ENCODE measurements around the gene KANK2.
"Not testable (repeated sequence)": the region's sequence is repeated elsewhere in the genome, so short reads cannot be mapped to it uniquely, and the experiment has no call there.

Gene KANK2

DNA sequence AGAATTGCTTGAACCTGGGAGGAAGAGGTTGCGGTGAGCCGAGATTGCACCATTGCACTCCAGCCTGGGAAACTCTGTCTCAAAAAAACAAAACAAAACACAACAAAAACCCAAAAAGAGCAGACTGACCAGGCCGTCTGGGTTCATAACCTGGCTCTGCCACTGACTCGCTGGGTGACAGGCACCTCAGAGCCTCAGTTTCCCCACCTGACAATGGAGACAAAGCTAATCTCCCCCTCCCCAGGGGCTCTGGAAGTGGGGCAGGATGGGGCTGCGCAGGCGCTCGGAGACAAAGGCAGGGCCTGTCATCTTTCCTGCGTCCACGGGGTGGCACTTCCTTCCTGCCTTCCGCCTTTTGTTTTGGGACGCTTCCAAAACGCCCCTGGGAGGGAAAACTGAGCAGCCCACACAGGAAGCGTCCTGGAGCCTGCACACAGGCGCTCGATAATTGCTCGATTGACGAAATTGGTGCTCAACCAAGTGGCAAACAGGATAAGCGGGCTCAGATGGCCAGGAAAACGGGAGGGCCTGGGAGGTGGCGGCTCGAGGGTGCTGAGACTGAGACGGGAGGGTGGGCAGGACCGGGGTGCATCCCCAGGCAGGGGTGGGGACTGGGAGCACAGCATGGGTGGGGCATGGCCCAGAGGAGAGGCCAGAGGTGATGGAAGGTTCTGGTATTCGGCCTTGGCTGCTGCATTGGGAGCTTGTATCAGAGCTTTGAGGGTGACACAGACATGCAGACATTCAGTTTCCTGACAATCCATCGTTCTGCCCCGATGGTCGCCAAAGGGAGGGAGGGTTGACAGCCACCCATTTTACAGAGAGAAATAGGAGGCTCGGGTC, 59.6 kb downstream of the KANK2 start:
- peak; percentile 49 for DNase-seq

DNA sequence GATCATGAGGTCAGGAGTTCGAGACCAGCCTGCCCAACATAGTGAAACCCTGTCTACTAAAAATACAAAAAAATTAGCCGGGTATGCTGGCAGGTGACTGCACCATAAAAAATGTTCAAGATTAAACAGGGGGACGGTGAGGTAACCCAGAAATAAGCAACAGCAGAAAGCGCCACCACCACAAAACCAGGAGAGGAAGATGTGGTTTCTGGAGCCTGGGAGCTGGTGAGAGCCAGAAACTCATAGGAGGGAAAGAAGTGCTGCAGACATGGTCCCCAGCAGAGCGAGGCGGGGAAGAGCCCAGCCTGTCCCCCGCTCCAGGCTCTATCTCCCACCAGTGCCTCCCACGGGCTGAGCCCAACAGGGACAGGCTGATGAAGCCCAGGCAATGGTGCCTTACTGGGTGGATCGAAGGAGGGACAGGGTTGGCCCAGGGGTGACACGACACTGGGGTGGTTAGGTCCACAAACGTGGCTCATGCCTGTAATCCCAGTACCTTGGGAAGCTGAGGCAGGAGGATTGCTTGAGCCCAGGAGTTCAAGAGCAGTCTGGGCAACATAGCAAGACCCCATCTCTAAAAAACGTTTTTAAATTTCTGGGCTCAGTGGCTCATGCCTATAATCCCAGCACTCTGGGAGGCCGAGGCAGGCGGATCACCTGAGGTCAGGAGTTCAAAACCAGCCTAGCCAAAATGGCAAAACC, 60.8 kb downstream of the KANK2 start:
- no peak for DNase-seq

DNA sequence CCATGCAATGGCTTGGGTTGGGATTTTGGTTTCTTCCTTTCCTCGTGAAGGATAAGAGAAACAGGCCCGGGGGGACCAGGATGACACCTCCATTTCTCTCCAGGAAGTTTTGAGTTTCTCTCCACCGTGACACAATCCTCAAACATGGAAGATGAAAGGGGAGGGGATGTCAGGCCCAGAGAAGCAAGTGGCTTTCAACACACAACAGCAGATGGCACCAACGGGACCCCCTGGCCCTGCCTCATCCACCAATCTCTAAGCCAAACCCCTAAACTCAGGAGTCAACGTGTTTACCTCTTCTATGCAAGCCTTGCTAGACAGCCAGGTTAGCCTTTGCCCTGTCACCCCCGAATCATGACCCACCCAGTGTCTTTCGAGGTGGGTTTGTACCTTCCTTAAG, 65.9 kb downstream of the KANK2 start:
- DNase-seq, result no peak

DNA sequence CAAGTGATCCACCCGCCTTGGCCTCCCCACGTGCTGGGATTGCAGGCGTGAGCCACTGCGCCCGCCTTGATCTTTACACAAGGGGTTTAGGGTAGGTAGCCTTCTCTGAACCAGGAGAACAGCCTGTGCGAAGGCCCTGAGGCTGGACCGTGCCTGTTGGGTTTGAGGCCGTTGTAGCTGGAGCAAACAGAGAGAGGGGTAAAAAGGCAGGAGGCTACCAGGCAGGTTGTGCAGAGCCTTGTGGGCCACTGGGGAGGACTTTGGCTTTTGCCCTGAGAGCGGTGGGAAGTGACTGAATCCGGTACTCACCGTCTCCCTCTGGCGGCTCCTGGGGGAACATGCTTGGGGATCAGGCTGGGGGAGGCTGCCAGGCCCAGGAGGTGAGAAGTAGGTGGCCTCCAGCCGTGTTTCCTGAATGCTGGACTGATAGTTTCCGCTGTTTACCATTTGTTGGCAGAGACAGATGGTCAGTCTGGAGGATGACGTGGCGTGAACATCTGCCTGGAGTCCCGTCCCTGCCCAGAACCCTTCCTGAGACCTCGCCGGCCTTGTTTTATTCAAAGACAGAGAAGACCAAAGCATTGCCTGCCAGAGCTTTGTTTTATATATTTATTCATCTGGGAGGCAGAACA, 66.4 kb downstream of the KANK2 start:
- DNase-seq, result peak; percentile 72

DNA sequence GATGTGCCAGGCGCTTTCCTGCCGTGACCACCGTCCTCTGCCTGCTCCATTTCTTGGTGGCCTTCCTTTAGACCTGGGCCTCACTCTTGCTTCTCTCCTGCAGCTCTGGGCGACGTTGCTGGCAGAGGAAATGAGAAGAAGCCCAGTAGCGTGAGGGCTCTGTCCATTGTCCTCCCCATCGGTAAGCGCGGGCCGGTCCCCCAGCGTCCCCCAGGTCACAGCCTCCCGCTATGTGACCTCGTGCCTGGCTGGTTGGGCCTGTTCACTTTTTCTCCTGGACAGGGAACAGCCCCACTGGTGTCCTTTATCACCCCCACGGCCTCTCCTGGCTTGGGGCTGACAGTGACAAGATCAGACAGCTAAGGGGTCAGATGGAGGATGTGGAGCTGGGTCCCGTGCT, 69.4 kb downstream of the KANK2 start:
- no peak for DNase-seq

DNA sequence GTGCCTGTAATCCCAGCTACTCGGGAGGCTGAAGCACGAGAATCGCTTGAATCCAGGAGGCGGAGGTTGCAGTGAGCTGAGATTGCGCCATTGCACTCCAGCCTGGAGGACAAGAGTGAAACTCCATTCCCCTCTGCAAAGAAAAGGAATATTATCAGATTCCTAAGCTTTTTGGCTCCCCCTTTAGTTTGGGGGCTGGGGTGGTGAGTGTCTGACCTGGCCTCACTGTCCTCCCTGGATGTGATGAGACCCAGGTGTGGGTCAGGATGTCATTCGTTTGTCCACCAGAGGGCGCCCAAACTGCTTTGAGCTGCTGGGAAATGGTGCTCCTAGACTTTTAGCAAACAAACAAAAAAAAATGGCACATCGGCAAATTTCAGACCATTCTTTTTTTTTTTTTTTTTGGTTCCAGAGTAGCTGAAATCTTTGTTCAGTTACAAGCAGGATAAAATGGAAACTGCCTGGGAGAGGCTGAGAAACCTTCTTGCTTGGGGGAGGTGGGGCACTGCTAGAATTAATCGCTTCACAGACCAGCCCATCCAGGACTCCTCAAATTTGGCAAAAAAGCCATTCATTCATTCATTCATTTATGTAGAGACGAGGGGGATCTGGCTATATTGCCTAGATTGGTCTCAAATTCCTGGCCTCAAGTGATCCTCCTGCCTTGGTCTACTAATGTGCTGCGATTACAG, 71.2 kb downstream of the KANK2 start:
- DNase-seq, result peak; percentile 76

DNA sequence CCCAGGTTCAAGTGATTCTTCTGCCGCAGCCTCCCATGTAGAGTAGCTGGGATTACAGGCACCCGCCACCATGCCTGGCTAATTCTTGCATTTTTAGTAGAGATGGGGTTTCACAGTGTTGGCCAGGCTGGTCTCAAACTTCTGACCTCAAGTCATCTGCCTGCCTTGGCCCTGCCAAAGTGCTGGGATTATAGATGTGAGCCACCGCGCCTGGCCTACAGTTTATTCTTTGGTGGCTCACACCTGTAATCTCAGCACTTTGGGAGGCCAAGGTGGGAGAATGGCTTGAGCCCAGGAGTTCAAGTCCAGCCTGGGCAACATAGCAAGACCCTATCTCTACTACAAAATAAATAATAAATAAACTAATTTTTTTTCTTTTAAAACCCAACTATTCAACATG, 73.2 kb downstream of the KANK2 start:
- DNase-seq, result not testable (repeated sequence)

DNA sequence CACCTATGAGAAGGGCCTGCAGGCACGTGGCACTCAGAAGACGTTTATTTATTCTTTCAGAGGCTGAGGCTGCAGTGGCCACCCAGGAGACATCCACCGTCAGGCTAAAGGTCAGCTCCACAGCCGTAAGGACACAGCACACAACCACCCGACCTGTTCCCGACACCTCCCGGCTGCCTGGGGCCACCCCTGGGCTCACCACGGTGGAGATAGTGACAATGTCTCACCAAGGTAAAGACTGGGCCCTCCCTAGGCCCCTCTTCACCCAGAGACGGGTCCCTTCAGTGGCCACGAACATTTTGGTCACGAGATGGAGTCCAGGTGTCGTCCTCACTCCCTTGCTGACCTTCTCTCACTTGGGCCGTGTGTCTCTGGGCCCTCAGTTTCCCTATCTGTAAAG, 74.2 kb downstream of the KANK2 start:
- DNase-seq, result no peak

DNA sequence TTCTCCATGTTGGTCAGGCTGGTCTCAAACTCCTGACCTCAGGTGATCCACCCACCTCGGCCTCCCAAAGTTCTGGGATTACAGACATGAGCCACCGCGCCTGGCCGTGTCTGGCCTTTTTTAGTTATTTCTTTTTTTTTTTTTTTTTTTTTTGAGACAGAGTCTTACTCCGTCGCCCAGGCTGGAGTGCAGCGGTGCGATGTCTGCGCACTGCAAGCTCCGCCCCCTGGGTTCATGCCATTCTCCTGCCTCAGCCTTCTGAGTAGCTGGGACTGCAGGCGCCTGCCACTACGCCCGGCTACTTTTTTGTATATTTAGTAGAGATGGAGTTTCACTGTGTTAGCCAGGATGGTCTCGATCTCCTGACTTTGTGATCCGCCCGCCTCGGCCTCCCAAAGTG, 75.4 kb downstream of the KANK2 start:
- not testable (repeated sequence) for DNase-seq

DNA sequence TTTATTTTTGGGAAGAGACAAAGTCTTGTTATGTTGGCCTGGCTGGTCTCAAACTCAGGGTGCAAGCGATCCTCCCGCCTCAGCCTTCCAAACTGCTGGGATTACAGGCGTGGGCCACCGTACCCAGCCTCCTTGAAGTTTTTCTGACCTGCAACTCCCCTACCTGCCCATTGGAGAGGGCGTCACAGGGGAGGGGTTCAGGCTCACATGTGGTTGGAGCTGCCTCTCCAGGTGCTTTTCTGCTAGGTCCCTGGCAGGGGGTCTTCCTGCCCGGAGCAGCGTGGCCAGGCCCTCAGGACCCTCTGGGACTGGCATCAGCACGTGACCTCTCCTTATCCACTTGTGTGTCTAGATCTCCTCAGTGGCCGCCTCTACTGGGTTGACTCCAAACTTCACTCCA, 80.8 kb downstream of the KANK2 start:
- DNase-seq, result no peak

DNA sequence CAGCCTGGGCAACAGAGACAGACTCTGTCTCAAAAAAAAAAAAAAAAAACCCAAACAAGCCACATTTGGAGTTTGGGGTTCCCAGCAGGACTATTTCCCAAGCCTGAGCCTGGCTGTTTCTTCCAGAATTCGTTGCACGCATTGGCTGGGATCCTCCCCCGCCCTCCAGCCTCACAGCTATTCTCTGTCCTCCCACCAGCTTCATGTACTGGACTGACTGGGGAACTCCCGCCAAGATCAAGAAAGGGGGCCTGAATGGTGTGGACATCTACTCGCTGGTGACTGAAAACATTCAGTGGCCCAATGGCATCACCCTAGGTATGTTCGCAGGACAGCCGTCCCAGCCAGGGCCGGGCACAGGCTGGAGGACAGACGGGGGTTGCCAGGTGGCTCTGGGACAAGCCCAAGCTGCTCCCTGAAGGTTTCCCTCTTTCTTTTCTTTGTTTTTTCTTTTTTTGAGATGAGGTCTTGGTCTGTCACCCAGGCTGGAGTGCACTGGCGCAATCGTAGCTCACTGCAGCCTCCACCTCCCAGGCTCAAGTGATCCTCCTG, 81.4 kb downstream of the KANK2 start:
- DNase-seq, result no peak

DNA sequence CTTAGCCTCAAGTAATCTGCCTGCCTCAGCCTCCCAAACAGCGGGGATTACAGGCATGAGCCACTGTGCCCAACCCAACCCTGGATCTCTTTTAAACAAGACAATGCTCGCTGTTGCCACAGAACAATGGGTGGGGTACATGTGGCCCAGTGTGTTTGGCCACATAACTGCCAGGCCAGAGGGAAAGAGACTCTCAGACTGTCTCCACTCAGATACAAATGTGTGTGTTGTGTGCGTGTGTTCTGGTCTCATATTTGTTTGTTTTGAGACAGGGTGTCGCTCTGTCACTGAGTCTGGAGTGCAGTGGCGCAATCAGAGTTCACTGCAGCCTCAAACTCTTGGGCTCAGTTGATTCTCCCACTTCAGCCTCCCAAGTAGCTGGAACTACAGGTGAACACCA, 82.3 kb downstream of the KANK2 start:
- no peak for DNase-seq

Data from activated CD4-positive, alpha-beta T cell treated with anti-CD3 and anti-CD28 coated beads, Interleukin-10, Interleukin-2, amounts not matched to agents 100 ng/mL and 50 ng/mL, durations not matched to agents 16 hours and 8 hours (primary cell).